Neural crest cell (in vitro differentiated cells): ENCODE data around the gene SYNM. TPM values are rescaled to one million over a fixed set of nuclear protein-coding genes. Genes with fewer than 3 reads are reported as not detected.

Source experiments
- DNase-seq: peaks from one replicate; pipeline ENCODE4 v3.0.0; 2021; ENCODE audit warnings: low read depth, mixed read lengths, low spot score
- H3K27ac Mint-ChIP-seq: one replicate; pipeline ENCODE4 v1.8.0; 2021; ENCODE audit warnings: mild to moderate bottlenecking, mixed read lengths; ENCODE audit not compliant: unreplicated experiment
- H3K27me3 Mint-ChIP-seq: 2 replicates; pipeline ENCODE4 v1.8.0; 2021; ENCODE audit warnings: low read depth, mild to moderate bottlenecking, mixed read lengths
- H3K36me3 Mint-ChIP-seq: 2 replicates; pipeline ENCODE4 v1.8.0; 2021; ENCODE audit warnings: low read depth, mild to moderate bottlenecking, mixed read lengths
- H3K4me1 Mint-ChIP-seq: 2 replicates; pipeline ENCODE4 v1.8.0; 2021; ENCODE audit warnings: mixed read lengths
- H3K4me3 Mint-ChIP-seq: one replicate; pipeline ENCODE4 v1.8.0; 2021; ENCODE audit warnings: mild to moderate bottlenecking, mixed read lengths
- H3K9me3 Mint-ChIP-seq: 2 replicates; pipeline ENCODE4 v1.8.0; 2021; ENCODE audit warnings: mixed read lengths
- total RNA-seq: library from RNA; stranded (reverse); gene quantifications from 2 replicates; pipeline ENCODE4 v1.2.1, GENCODE V29; 2021
- TF ChIP-seq, protein P1 (sequence below): fragments of 200-600 bp; sonication (generic); conservative IDR thresholded peaks from 2 replicates; pipeline ENCODE4 v1.5.0; 2021; ENCODE audit warnings: antibody characterized with exemption, mild to moderate bottlenecking

The SYNM gene
- total RNA-seq, 1 donor from 2014 or later: 3.1 TPM

DNA sequence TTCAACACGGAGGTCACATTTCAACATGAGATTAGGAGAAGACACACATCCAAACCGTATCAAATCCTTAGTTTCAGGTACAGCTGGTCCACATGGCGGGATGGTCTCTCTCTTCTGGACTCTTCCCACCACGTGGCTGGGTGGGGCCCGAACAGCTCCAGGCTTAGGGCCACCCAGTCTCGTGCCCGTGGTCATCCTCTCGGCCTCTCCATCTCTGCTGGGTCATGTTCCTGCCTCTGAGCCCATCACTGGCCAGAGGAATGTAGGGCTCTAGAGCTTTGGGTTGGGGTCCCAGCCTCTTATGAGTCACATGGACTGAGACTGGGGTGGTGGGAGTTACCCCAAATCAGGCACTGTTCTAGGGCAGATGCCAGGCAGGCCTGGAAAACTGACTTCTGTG lies 12.2 kb downstream of the SYNM start:
- H3K27me3 Mint-ChIP-seq: no peaks in the 10 kb centered on the region
- no peaks in the 10 kb centered on the region for H3K9me3 Mint-ChIP-seq
- no peak for DNase-seq
- H3K4me3 Mint-ChIP-seq: no peak overlapping the region
- no peak overlapping the region for H3K27ac Mint-ChIP-seq
- H3K36me3 Mint-ChIP-seq: peaks cover 4% of the 10 kb centered on the region
- TF ChIP-seq, protein P1, sequence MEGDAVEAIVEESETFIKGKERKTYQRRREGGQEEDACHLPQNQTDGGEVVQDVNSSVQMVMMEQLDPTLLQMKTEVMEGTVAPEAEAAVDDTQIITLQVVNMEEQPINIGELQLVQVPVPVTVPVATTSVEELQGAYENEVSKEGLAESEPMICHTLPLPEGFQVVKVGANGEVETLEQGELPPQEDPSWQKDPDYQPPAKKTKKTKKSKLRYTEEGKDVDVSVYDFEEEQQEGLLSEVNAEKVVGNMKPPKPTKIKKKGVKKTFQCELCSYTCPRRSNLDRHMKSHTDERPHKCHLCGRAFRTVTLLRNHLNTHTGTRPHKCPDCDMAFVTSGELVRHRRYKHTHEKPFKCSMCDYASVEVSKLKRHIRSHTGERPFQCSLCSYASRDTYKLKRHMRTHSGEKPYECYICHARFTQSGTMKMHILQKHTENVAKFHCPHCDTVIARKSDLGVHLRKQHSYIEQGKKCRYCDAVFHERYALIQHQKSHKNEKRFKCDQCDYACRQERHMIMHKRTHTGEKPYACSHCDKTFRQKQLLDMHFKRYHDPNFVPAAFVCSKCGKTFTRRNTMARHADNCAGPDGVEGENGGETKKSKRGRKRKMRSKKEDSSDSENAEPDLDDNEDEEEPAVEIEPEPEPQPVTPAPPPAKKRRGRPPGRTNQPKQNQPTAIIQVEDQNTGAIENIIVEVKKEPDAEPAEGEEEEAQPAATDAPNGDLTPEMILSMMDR: no peak
- peaks cover 6% of the 10 kb centered on the region for H3K4me1 Mint-ChIP-seq

DNA sequence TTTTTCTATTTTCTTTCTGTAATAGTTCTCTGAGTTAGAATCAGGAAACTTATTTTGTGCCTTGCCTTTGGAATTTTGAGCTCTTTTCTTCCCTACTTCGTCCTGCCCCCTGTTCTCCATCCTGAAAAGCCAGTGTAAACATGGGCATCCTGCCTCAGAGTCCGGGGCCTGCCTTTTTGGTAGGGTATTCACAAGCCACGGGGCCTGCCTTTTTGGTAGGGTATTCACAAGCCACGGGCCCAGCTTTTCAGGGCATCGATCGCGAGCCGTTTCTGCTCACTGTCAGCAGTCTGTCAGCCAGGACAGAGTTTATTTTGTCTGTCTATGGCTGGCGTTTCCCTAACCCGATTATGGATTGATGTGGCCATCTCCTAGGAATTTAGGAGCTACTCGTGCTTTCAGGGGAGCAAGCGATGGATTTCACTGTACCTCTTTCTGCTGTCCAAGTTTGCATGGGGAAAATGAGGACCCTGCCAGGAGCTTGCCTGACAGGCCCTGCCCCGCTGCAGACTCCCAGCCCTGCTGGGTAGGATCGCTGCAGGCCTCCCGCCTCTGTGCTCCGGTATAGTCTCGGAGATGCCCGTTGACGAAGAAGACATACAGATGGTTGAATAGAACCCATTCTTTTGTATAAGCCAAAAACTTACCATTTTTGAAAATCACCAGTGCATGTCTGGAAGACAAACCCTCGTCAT lies 12.8 kb downstream of the SYNM start:
- H3K9me3 Mint-ChIP-seq: no peaks in the 10 kb centered on the region
- peaks cover 6% of the 10 kb centered on the region for H3K4me1 Mint-ChIP-seq
- peak overlapping the region; percentile 8 for H3K27ac Mint-ChIP-seq
- TF ChIP-seq, protein P1: no peak
- peaks cover 4% of the 10 kb centered on the region for H3K36me3 Mint-ChIP-seq
- H3K27me3 Mint-ChIP-seq: no peaks in the 10 kb centered on the region
- no peak overlapping the region for H3K4me3 Mint-ChIP-seq
- DNase-seq: no peak

DNA sequence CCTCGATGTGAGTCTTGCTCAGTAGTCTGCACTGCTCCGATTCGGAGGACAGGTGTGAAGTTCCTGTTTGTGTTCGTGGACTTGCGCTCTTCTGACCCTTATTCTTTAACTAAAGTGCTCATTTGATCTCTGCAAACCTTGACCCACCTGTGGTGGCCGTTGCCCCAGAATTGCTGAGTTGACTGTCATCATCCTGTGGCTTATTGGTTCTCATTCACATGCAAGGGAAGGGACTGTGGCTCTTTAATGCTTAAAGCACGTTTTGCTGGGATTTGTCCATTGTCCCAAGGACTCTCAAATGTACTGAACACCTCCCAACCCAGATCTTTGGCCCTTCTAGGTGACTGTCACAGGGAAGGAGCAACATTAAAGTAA lies 13.4 kb downstream of the SYNM start:
- Mint-ChIP-seq H3K27ac (peak overlapping the region; percentile 8), H3K9me3 (no peaks in the 10 kb centered on the region), H3K4me1 (peaks cover 9% of the 10 kb centered on the region), H3K36me3 (peaks cover 4% of the 10 kb centered on the region), H3K4me3 (no peak overlapping the region), H3K27me3 (no peaks in the 10 kb centered on the region)
- TF ChIP-seq, protein P1: no peak
- DNase-seq: no peak

DNA sequence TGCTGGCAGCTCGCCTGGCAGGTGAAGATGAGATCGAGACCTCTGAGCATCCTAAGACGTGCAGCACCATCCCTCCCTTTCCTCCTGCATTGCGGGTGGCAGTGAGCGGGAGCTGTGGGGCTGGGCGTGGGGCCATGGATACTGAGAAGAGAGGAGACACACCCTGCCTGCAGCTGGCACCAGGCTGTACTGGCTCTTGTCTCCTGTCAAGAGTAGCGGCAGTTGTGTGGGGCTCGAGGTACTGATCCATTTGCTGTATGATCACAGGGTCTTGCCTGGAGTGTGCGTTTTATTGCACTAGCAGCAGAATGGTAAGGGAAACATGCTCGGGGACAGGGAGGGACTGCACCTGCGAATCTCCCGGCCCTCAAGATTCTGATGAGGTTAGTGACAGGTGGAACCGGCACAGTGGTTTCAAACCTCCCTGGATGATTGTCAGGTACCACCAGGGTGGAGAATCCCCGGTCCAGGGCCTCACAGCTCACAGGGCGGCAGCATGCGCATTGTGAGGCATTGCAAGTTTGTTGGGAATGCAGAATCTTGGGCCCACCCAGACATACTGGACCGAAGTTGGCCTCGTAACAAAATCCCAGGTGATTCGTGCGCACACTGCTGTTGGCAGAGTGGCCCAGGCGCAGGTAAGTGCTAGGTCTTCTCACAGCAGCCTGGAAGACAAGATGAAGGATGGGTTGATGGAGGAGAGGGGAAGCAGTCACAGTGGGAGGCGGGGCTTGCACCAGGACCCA lies 14.1 kb downstream of the SYNM start:
- H3K4me3 Mint-ChIP-seq: no peak overlapping the region
- TF ChIP-seq, protein P1: no peak
- no peaks in the 10 kb centered on the region for H3K9me3 Mint-ChIP-seq
- H3K27me3 Mint-ChIP-seq: no peaks in the 10 kb centered on the region
- DNase-seq: no peak
- H3K27ac Mint-ChIP-seq: no peak overlapping the region
- H3K4me1 Mint-ChIP-seq: peaks cover 16% of the 10 kb centered on the region
- H3K36me3 Mint-ChIP-seq: peaks cover 4% of the 10 kb centered on the region

DNA sequence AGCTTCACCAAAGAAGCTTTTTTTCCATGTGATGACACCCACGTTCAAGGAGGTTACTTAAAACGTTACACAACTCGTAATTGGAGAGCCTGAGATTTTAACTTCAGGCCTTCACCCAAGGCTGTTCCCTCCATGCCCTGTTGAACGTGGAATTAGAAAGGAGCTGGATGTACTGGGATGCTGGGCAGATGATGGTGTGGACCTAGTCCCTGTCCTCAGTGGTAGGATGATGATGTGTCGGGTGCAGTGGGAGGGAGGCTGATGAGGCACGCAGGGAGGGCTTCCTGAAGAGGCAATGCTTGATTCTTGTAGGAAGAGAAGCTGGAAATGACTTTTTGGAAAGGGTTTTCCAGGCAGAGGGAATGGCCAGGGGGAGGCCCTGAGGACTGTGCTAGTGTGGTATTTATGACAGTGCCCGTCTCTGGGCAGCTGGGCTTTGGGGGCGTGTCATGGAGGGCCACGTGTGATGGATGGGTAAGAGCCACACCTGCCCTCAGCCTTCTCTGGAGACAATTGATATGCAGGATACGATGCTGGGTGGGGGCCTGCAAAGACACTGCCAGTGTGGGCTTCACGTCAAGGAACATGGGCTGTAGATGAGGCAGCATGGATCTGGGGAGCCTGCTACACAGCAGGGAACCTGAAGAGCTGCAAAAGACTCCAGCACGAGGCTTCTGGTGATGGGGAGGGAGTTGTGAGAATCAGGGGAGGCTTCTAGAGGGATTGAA lies 15.3 kb downstream of the SYNM start:
- H3K27me3 Mint-ChIP-seq: no peaks in the 10 kb centered on the region
- no peaks in the 10 kb centered on the region for H3K9me3 Mint-ChIP-seq
- TF ChIP-seq, protein P1: no peak
- no peak overlapping the region for H3K27ac Mint-ChIP-seq
- peaks cover 24% of the 10 kb centered on the region for H3K4me1 Mint-ChIP-seq
- no peak for DNase-seq
- H3K4me3 Mint-ChIP-seq: no peak overlapping the region
- H3K36me3 Mint-ChIP-seq: peaks cover 4% of the 10 kb centered on the region
